ENCODE measurements around the gene DBH. TPM values are rescaled to one million over a fixed set of nuclear protein-coding genes. Genes with fewer than 3 reads are reported as not detected.

The DBH gene
- total RNA-seq, 2 donors from 2014 or later, result not detected

- no peak overlapping the region for H3K4me3 Mint-ChIP-seq
- H3K36me3 Mint-ChIP-seq (ENCODE audit: insufficient read depth in 2 of 2), result peaks cover 8 to 9% of the 10 kb centered on the region in 2 donors
- H3K9me3 Mint-ChIP-seq, result peaks cover 8 to 9% of the 10 kb centered on the region in 2 donors
- ATAC-seq (replicated peaks in 1 of 2) (no peak), DNase-seq (no peak)
- no peaks in the 10 kb centered on the region for H3K4me1 Mint-ChIP-seq (ENCODE audit: low read depth)
- H3K27me3 Mint-ChIP-seq (ENCODE audit: low read depth), result no peaks in the 10 kb centered on the region
- no peak overlapping the region for H3K27ac Mint-ChIP-seq
Measured at GRCh38 chr9:133597316-133597957, 38.7 kb upstream of the DBH start.

GRCh38 chr9:133598978-133599377 lies 37.2 kb upstream of the DBH start:
- Mint-ChIP-seq H3K27ac (no peak overlapping the region), H3K27me3 (ENCODE audit: low read depth) (no peaks in the 10 kb centered on the region), H3K9me3 (peaks cover 8 to 9% of the 10 kb centered on the region in 2 donors), H3K4me3 (no peak overlapping the region), H3K4me1 (ENCODE audit: low read depth) (no peaks in the 10 kb centered on the region), H3K36me3 (ENCODE audit: insufficient read depth in 2 of 2) (peaks cover 8 to 9% of the 10 kb centered on the region in 2 donors)
- ATAC-seq (replicated peaks in 1 of 2), result no peak
- no peak for DNase-seq

- no peak overlapping the region for H3K4me3 Mint-ChIP-seq
- DNase-seq (no peak), ATAC-seq (replicated peaks in 1 of 2) (no peak)
- H3K27me3 Mint-ChIP-seq (ENCODE audit: low read depth), result no peaks in the 10 kb centered on the region
- H3K36me3 Mint-ChIP-seq (ENCODE audit: insufficient read depth in 2 of 2), result peaks cover 8 to 9% of the 10 kb centered on the region in 2 donors
- H3K4me1 Mint-ChIP-seq (ENCODE audit: low read depth), result no peaks in the 10 kb centered on the region
- H3K27ac Mint-ChIP-seq, result no peak overlapping the region
- peaks cover 8 to 9% of the 10 kb centered on the region in 2 donors for H3K9me3 Mint-ChIP-seq
Measured at GRCh38 chr9:133599470-133600173, 36.5 kb upstream of the DBH start.

GRCh38 chr9:133600739-133601138 lies 35.4 kb upstream of the DBH start:
- Mint-ChIP-seq H3K9me3 (peaks cover 8 to 9% of the 10 kb centered on the region in 2 donors), H3K27me3 (ENCODE audit: low read depth) (no peaks in the 10 kb centered on the region), H3K4me3 (no peak overlapping the region), H3K4me1 (ENCODE audit: low read depth) (no peaks in the 10 kb centered on the region), H3K27ac (no peak overlapping the region), H3K36me3 (ENCODE audit: insufficient read depth in 2 of 2) (peaks cover 8 to 9% of the 10 kb centered on the region in 2 donors)
- DNase-seq (no peak), ATAC-seq (replicated peaks in 1 of 2) (no peak)

- Mint-ChIP-seq H3K4me3 (no peak overlapping the region), H3K36me3 (ENCODE audit: insufficient read depth in 2 of 2) (peaks cover 8 to 9% of the 10 kb centered on the region in 2 donors), H3K9me3 (peaks cover 8% of the 10 kb centered on the region in 2 donors), H3K4me1 (ENCODE audit: low read depth) (no peaks in the 10 kb centered on the region), H3K27ac (no peak overlapping the region), H3K27me3 (ENCODE audit: low read depth) (no peaks in the 10 kb centered on the region)
- DNase-seq (no peak), ATAC-seq (replicated peaks in 1 of 2) (no peak)
Measured at GRCh38 chr9:133601746-133602145, 34.4 kb upstream of the DBH start.

- H3K9me3 Mint-ChIP-seq, result peaks cover 3 to 4% of the 10 kb centered on the region in 2 donors
- no peaks in the 10 kb centered on the region for H3K27me3 Mint-ChIP-seq (ENCODE audit: low read depth)
- no peak overlapping the region for H3K27ac Mint-ChIP-seq
- no peaks in the 10 kb centered on the region for H3K4me1 Mint-ChIP-seq (ENCODE audit: low read depth)
- ATAC-seq (replicated peaks in 1 of 2), result no peak
- DNase-seq, result no peak
- no peak overlapping the region for H3K4me3 Mint-ChIP-seq
- peaks cover 4% of the 10 kb centered on the region in 2 donors for H3K36me3 Mint-ChIP-seq (ENCODE audit: insufficient read depth in 2 of 2)
Measured at GRCh38 chr9:133602277-133602676, 33.9 kb upstream of the DBH start.

- ATAC-seq (replicated peaks in 1 of 2) (no peak), DNase-seq (no peak)
- Mint-ChIP-seq H3K27me3 (ENCODE audit: low read depth) (peaks cover 3% of the 10 kb centered on the region), H3K9me3 (no peaks in the 10 kb centered on the region), H3K27ac (no peak overlapping the region), H3K4me1 (ENCODE audit: low read depth) (no peaks in the 10 kb centered on the region), H3K4me3 (no peak overlapping the region), H3K36me3 (ENCODE audit: insufficient read depth in 2 of 2) (no peaks in the 10 kb centered on the region)
Measured at GRCh38 chr9:133603135-133603927, 32.8 kb upstream of the DBH start.

GRCh38 chr9:133604214-133604613 lies 31.9 kb upstream of the DBH start:
- Mint-ChIP-seq H3K4me1 (ENCODE audit: low read depth) (no peaks in the 10 kb centered on the region), H3K27ac (no peak overlapping the region), H3K4me3 (no peak overlapping the region), H3K36me3 (ENCODE audit: insufficient read depth in 2 of 2) (no peaks in the 10 kb centered on the region), H3K27me3 (ENCODE audit: low read depth) (peaks cover 7% of the 10 kb centered on the region), H3K9me3 (no peaks in the 10 kb centered on the region)
- ATAC-seq (replicated peaks in 1 of 2) (peak; percentile 68 to 77), DNase-seq (peak; percentile 41 to 68)

- Mint-ChIP-seq H3K4me1 (ENCODE audit: low read depth) (no peaks in the 10 kb centered on the region), H3K4me3 (no peak overlapping the region), H3K27me3 (ENCODE audit: low read depth) (peaks cover 11% of the 10 kb centered on the region), H3K27ac (no peak overlapping the region), H3K9me3 (no peaks in the 10 kb centered on the region), H3K36me3 (ENCODE audit: insufficient read depth in 2 of 2) (no peaks in the 10 kb centered on the region)
- no peak for ATAC-seq (replicated peaks in 1 of 2)
- no peak for DNase-seq
Measured at GRCh38 chr9:133604856-133605255, 31.3 kb upstream of the DBH start.

- no peaks in the 10 kb centered on the region for H3K9me3 Mint-ChIP-seq
- DNase-seq, result no peak
- no peak overlapping the region for H3K27ac Mint-ChIP-seq
- no peak for ATAC-seq (replicated peaks in 1 of 2)
- peaks cover 17% of the 10 kb centered on the region for H3K27me3 Mint-ChIP-seq (ENCODE audit: low read depth)
- H3K4me1 Mint-ChIP-seq (ENCODE audit: low read depth), result no peaks in the 10 kb centered on the region
- no peak overlapping the region for H3K4me3 Mint-ChIP-seq
- no peaks in the 10 kb centered on the region for H3K36me3 Mint-ChIP-seq (ENCODE audit: insufficient read depth in 2 of 2)
Measured at GRCh38 chr9:133605446-133605845, 30.7 kb upstream of the DBH start.

GRCh38 chr9:133605856-133606707 lies 30.1 kb upstream of the DBH start:
- H3K4me3 Mint-ChIP-seq, result no peak overlapping the region
- no peak overlapping the region for H3K27ac Mint-ChIP-seq
- no peaks in the 10 kb centered on the region for H3K4me1 Mint-ChIP-seq (ENCODE audit: low read depth)
- no peaks in the 10 kb centered on the region for H3K9me3 Mint-ChIP-seq
- H3K27me3 Mint-ChIP-seq (ENCODE audit: low read depth), result peaks cover 23% of the 10 kb centered on the region
- DNase-seq (no peak), ATAC-seq (replicated peaks in 1 of 2) (no peak)
- H3K36me3 Mint-ChIP-seq (ENCODE audit: insufficient read depth in 2 of 2), result no peaks in the 10 kb centered on the region

- Mint-ChIP-seq H3K9me3 (no peaks in the 10 kb centered on the region), H3K4me1 (ENCODE audit: low read depth) (no peaks in the 10 kb centered on the region), H3K4me3 (no peak overlapping the region), H3K27me3 (ENCODE audit: low read depth) (peaks cover 29% of the 10 kb centered on the region), H3K27ac (no peak overlapping the region), H3K36me3 (ENCODE audit: insufficient read depth in 2 of 2) (no peaks in the 10 kb centered on the region)
- no peak for ATAC-seq (replicated peaks in 1 of 2)
- no peak for DNase-seq
Measured at GRCh38 chr9:133606708-133607025, 29.5 kb upstream of the DBH start.

GRCh38 chr9:133607381-133607780 lies 28.8 kb upstream of the DBH start:
- DNase-seq (no peak), ATAC-seq (replicated peaks in 1 of 2) (no peak)
- peaks cover 34% of the 10 kb centered on the region for H3K27me3 Mint-ChIP-seq (ENCODE audit: low read depth)
- no peak overlapping the region for H3K4me3 Mint-ChIP-seq
- H3K4me1 Mint-ChIP-seq (ENCODE audit: low read depth), result no peaks in the 10 kb centered on the region
- H3K36me3 Mint-ChIP-seq (ENCODE audit: insufficient read depth in 2 of 2), result no peaks in the 10 kb centered on the region
- no peaks in the 10 kb centered on the region for H3K9me3 Mint-ChIP-seq
- H3K27ac Mint-ChIP-seq, result no peak overlapping the region

Measured in activated T-cell treated with anti-CD3 and anti-CD28 coated beads, Interleukin-2, amount 50 U/mL, for 72 hours (primary cell).